NCI-H1048 (cell line): ENCODE results near the gene ALDH18A1.
A peak's percentile ranks its signal among the peaks of the same experiment; 100 is the strongest.

Experiments
- DNase-seq: peaks from one replicate; lab custom pipeline; 2025; lab: John Stamatoyannopoulos, UW

The ALDH18A1 gene

GRCh38 chr10:95578619-95579018 is 77.9 kb downstream of the ALDH18A1 start:
- no peak for DNase-seq

DNA sequence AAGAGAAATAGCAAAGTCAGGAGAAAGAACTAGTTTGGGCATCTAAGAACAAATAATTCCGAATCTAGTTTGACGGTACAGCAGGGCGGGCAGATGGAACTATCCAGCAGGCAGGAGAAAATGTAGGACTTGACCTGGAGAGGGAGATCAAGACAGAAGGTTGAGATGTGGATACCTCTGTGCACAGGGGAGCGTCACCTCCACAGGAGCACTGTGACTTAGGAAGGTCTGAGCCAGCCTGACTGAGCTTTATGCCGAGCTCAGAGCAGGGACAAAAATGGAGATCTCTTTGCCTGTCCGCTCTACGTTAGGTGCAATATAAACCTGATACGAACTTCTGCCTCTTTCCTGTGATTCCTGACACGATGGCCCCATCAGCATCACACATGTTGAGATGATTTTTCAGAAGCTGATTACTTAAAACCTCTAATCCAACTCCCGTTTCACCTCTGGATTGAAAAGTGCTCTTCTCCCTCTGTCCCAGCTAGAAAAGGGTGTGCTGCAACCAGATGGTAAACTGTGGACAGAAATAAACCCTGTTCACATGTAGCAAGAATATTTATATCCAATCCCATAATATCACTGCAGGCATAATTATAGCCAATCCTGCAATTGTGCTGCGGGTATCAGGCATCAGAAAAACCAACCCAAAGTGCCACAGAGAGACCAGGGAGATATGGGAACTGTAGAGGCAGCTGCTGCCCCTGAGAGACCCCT is 81.7 kb downstream of the ALDH18A1 start:
- no peak for DNase-seq

DNA sequence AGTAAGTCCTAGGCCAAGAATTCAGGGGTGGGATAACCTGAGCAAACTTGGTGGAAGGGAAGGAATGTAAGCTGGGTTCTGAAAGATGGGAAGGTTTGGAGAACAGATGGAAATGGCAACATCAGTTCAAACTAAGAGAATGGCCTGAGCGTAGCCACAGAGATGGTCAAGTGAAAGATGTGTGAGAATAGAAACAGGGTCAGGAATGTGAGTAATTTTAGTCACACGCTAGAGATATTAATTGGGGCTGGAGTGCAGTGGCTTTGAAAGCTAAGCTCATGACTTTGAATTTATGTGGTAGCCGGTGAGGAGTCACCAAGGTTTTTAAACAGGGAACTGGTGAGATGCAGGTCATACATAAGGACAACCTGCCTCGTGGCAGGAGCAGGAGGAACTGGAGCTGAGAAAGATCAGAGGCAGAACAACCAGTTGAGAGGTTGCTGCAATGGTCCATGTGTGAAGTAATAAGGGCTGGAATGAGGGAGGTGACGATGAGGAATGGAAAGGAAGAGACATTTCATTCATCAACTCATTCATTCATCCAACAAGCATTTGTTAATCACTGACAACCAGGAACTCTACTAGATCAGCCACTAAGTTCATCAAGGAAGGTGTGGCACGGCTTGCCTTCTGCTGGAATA is 82.4 kb downstream of the ALDH18A1 start:
- DNase-seq: no peak

GRCh38 chr10:95573527-95573926 is 83.0 kb downstream of the ALDH18A1 start:
- no peak for DNase-seq

GRCh38 chr10:95572131-95572820 is 84.2 kb downstream of the ALDH18A1 start:
- DNase-seq: no peak

- DNase-seq: no peak
Measured at GRCh38 chr10:95571390-95571789, 85.1 kb downstream of the ALDH18A1 start.

DNA sequence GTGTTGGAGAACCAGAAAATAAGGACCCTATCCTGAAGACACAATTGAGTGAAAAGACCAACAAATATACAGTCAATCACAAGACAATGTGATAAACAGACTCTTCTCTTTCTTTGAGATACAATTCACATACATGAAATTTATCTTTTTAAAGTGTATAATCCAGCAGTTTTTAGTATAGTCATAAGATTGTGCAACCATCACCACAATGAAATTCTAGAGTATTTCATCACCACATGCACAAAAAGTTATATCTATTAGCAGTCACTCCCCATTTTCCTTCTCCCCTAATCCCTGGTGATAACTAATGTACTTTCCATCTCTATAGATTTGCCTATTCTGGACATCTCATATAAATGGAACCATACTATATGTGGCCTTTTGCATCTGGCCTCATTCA is 87.1 kb downstream of the ALDH18A1 start:
- DNase-seq: no peak

DNA sequence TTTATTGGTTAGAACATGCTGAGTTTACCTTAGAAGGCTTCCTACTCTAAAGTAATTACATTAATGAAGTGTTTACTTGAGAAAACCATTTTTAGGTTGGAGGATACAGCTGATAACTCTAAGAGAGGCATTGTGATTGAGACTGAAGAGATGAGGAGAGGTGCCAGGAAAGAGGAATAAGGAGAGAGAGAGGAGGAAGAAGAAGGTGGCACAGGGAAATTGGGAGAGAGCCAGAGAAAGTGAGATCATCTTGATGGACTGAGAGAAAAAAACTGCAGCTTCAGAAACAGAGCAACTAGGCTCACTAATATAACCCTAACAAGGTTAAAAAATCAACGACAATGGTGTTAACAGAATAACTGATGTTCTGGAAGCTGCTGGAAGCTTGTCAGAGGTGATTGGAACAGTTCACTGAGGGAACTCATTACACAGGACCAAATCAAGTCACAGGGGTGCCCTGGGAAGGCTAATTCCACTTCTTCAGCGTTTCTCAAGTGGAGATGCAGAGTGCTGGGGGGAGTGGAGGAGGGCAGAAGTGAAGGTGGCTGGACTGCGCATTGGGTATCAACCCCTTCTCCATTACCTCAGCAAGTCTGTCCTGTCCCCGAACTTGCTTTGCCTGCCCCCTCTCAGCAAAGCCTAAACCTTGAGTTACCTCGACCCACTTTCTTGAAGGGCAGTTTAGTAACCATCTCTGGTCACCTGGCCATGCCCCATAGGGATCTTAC is 88.4 kb downstream of the ALDH18A1 start:
- DNase-seq: no peak

- DNase-seq: no peak
Measured at GRCh38 chr10:95566136-95566535, 90.4 kb downstream of the ALDH18A1 start.

GRCh38 chr10:95565336-95565735 is 91.2 kb downstream of the ALDH18A1 start:
- DNase-seq: no peak

- DNase-seq: no peak
Measured at GRCh38 chr10:95564291-95564690, 92.2 kb downstream of the ALDH18A1 start.

GRCh38 chr10:95562341-95562965 is 94.1 kb downstream of the ALDH18A1 start:
- no peak for DNase-seq

GRCh38 chr10:95561864-95562177 is 94.7 kb downstream of the ALDH18A1 start:
- DNase-seq: no peak

DNA sequence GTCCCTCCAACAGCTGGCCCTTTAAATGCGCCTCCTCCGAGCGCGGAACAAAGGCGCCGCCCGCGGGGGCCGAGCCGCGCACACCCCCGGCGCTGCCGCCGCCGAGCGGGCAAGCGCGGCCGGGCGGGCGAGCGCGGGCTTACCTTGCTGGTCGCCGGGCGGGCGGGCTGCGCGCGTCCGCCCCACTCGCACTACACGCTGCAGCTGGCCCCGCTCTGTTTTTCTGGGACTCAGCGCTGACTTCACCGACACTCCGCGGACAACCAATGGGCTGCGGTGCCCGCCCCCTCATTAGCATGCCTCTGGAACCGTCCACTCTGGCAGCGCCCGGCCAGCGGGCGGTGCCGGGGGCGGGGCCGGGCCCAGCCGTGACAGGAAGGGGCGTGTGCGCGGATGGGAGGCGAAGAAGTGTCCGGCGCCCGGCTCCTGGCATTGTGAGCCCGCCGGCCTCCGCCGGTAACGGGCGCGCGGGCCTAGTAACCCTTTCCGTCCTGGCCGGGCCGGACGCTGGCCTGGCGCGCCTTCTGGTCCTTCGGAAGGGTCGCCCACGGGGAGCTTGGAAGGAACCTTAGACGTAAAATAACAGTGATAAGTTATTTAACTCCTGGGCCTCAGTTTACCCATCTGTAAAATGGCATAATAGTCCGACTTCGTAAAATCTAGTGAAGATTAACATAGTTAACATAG is 95.2 kb downstream of the ALDH18A1 start, which contains the start of gene SORBS1:
SORBS1 (minus strand) TSS at position 195 of the 687 bp plus-strand sequence. CDS start 120,236 bp downstream, outside the sequence.
- DNase-seq: peak; percentile 86

DNA sequence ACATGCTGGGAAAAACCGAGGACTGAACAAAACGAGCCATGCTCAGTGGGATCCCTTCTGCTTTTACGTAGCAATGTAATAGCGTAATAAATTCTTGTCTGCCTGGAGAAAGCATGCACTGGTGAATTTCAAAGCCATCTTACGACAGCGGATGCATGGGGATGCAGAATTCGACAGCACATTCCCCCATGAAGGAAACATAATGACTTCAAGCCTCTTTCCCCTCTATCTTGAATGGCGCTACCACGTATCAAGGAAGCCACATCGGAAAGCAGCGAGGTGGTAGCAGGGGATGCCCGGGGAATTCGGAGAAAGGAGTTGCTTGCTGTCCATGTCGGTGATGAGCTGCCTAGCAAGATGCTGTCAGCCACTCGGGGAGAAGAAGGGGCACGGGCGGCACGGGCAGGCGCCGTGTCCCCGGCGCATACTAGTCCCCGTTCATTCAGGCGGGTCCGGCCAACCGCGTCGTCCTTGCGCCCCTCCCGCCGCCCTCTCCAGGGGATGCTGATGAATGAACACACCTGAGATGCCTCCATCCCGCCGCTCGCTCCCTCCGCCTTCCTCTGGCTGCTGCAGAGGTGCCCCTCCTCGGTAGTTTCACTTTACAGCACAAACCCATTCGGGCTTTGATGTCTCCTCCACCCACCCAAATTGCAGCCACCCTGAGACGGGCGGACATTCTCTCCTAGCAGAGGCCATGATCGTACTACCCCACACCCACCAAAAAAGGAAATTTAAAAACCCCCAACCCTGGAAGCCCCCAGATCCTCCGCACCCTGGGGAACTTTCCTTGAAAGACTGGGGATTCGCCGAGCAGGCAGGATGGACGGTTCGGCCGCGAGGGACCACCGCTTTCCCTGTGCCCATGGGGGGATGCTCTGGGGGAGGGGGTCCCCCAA is 96.0 kb downstream of the ALDH18A1 start:
- DNase-seq: no peak

DNA sequence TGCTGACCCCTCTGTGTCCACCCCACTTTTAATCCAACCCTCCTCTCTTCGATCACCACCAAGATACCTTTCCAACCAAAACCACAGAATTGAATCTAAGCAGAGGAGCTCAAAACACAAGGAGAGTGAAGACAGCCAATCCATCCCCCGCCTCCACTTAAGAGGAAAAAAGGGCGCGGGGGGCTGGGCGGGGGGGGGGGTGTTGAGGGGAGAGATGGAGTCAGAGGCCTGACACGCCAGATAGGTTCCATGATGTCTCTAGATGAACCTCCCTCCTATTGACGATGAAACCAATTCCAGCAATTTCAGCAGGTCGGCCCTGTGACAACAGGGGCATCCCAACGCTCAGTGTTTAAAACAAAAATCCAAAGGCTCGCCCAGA is 96.6 kb downstream of the ALDH18A1 start:
- no peak for DNase-seq

DNA sequence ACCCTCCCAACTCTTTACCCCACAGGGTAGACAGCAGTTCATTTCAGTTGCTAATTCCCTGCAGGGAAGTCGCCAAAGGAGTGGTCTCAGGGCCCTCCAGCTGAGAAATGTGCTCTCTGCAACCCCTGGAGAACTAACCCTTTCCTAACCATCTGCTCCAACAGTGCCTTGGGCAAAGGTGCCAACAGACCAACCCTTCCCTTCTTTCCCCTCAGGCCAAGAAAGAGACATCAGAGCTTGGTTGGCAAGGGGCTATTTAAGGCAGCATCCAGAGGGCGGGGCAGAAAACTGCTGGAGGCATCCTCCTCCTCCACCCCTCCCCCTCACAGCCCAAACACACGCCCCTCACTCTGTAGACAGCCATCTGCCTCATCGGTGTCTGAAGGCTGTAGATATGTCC is 97.0 kb downstream of the ALDH18A1 start:
- no peak for DNase-seq

DNA sequence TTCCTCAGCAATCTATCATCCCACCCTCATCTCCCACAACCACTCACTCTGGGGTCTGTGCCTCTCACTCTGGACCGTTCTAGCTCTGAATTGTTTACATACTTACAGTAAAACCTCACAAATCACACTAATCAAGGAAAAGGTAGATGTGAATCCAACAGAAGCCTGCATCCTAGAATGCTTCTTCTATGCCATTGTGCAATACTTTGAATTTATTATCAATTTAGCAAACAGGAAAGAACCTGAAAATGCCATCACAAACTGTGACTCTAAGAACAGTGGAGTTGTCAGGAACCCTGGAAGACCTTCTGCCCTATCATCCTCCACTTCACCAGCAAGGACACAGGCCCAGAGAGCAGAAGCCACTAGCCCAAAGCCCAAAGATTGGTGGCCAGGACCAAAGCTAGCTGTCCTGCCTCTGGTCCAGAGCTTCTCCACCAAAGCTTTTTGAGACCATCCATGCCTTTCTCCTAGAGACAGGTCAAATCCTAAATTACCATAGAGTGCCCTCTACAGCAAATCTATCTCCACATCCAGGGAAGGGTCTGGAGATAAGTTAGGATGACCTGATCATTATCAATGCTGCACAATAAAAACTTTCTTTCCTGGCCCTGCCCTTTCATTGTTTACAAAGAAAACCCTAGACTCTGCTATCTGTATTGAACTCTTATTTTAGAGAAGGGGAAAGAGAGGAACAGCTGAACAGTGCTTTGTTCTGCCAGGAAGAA is 97.8 kb downstream of the ALDH18A1 start:
- no peak for DNase-seq

GRCh38 chr10:95556994-95557767 is 99.3 kb downstream of the ALDH18A1 start:
- no peak for DNase-seq
